HepG2 (cell line): ENCODE data around the gene XAF1. TPM values are rescaled to one million over a fixed set of nuclear protein-coding genes. Genes with fewer than 3 reads are reported as not detected.

Experiments
- E2F1 ChIP-seq: sonication (generic); formaldehyde crosslinking; IDR thresholded peaks from 2 replicates; pipeline ENCODE4 v1.5.0; 2020; ENCODE audit warnings: missing genetic modification reagents
- FOXO1 ChIP-seq: sonication (generic); formaldehyde crosslinking; IDR thresholded peaks from 2 replicates; pipeline ENCODE4 v1.4.0; 2020; ENCODE audit warnings: missing genetic modification reagents
- HMG20A ChIP-seq: IDR thresholded peaks from 2 replicates; pipeline ENCODE4 v1.6.1; 2016; ENCODE audit warnings: borderline replicate concordance
- JUNB ChIP-seq: sonication (generic); formaldehyde crosslinking; IDR thresholded peaks from 2 replicates; pipeline ENCODE4 v1.8.0; 2022; ENCODE audit warnings: missing genetic modification reagents, mild to moderate bottlenecking, borderline replicate concordance
- NFE2L1 ChIP-seq: sonication (generic); formaldehyde crosslinking; IDR thresholded peaks from 2 replicates; pipeline ENCODE4 v1.4.0; 2020; ENCODE audit warnings: missing genetic modification reagents, mild to moderate bottlenecking, borderline replicate concordance
- RBAK ChIP-seq: sonication (generic); formaldehyde crosslinking; IDR thresholded peaks from 2 replicates; pipeline ENCODE4 v1.5.1; 2020; ENCODE audit warnings: mild to moderate bottlenecking, missing genetic modification reagents
- RFX3 ChIP-seq: IDR thresholded peaks from 2 replicates; pipeline ENCODE4 v1.6.1; 2016; ENCODE audit warnings: missing biosample characterization, missing genetic modification reagents
- SMC3 ChIP-seq: IDR thresholded peaks from 2 replicates; pipeline ENCODE4 v1.6.1; 2011; ENCODE audit warnings: low read length, improper control_type of control experiment
- ZBTB21 ChIP-seq: sonication (generic); formaldehyde crosslinking; IDR thresholded peaks from 2 replicates; pipeline ENCODE4 v1.4.0; 2020; ENCODE audit warnings: missing genetic modification reagents
- ZNF263 ChIP-seq: sonication (generic); formaldehyde crosslinking; IDR thresholded peaks from 2 replicates; pipeline ENCODE4 v1.4.0; 2020; ENCODE audit warnings: missing genetic modification reagents
- ZNF296 ChIP-seq: sonication (generic); formaldehyde crosslinking; conservative IDR thresholded peaks from 2 replicates; pipeline ENCODE4 v1.5.0; 2020; ENCODE audit warnings: mild to moderate bottlenecking, missing genetic modification reagents
- ZNF317 ChIP-seq: sonication (generic); formaldehyde crosslinking; IDR thresholded peaks from 2 replicates; pipeline ENCODE4 v1.5.0; 2020; ENCODE audit warnings: mild to moderate bottlenecking, missing genetic modification reagents
- ZNF468 ChIP-seq: sonication (generic); formaldehyde crosslinking; IDR thresholded peaks from 2 replicates; pipeline ENCODE4 v1.8.0; 2022; ENCODE audit warnings: mild to moderate bottlenecking, moderate library complexity, missing genetic modification reagents
- ZNF589 ChIP-seq: sonication (generic); formaldehyde crosslinking; conservative IDR thresholded peaks from 2 replicates; pipeline ENCODE4 v1.8.0; 2022; ENCODE audit warnings: mild to moderate bottlenecking, moderate library complexity, missing genetic modification reagents
- ZNF597 ChIP-seq: sonication (generic); formaldehyde crosslinking; IDR thresholded peaks from 2 replicates; pipeline ENCODE4 v1.5.0; 2020; ENCODE audit warnings: missing genetic modification reagents
- ZNF619 ChIP-seq: sonication (generic); formaldehyde crosslinking; IDR thresholded peaks from 2 replicates; pipeline ENCODE4 v1.4.0; 2020; ENCODE audit warnings: mild to moderate bottlenecking, missing genetic modification reagents
- ZNF646 ChIP-seq: sonication (generic); formaldehyde crosslinking; IDR thresholded peaks from 2 replicates; pipeline ENCODE4 v1.9.0; 2021; ENCODE audit warnings: mild to moderate bottlenecking, missing genetic modification reagents
- ZNF691 ChIP-seq: sonication (generic); formaldehyde crosslinking; IDR thresholded peaks from 2 replicates; pipeline ENCODE4 v1.4.0; 2020; ENCODE audit warnings: missing genetic modification reagents, low read depth, mild to moderate bottlenecking, borderline replicate concordance
- ZNF777 ChIP-seq: sonication (generic); formaldehyde crosslinking; IDR thresholded peaks from 2 replicates; pipeline ENCODE4 v1.4.0; 2020; ENCODE audit warnings: missing genetic modification reagents
- polyA plus RNA-seq, 8 experiments: library from polyadenylated mRNA; depleted of rRNA in 3 of 8; stranded (reverse) in 7 of 8; unstranded in 1 of 8; fragments of >200 nt; fragmentation: Illumina TruSeq in 4 of 8; extraction: Trizol in 4 of 8; gene quantifications; 2 replicates each; pipeline versions ENCODE4 v1.2.1 to v1.2.3, GENCODE V29; 2011 to 2016; ENCODE audit warnings: low read depth in 4 of 8, missing spikeins in 1 of 8, mixed read lengths in 1 of 8; ENCODE audit not compliant: insufficient read depth in 1 of 8
- total RNA-seq, 5 experiments: library from RNA; depleted of rRNA; stranded (reverse); fragments of >200 nt; fragmentation: Illumina TruSeq; extraction: Trizol; gene quantifications; 2 replicates each; pipeline ENCODE4 v1.2.3, GENCODE V29; 2016; ENCODE audit warnings: low read depth in 1 of 5
- TF ChIP-seq, protein P1 (sequence below): sonication (generic); formaldehyde crosslinking; IDR thresholded peaks from 2 replicates; pipeline ENCODE4 v1.9.0; 2021; ENCODE audit warnings: missing genetic modification reagents, mild to moderate bottlenecking, borderline replicate concordance

The XAF1 gene
- total and polyA plus RNA-seq, 2 of the 13 experiments (the other 11 are each of a cell fraction or from before 2014, with no cell fraction given) = 1.2 to 2.4 TPM

DNA sequence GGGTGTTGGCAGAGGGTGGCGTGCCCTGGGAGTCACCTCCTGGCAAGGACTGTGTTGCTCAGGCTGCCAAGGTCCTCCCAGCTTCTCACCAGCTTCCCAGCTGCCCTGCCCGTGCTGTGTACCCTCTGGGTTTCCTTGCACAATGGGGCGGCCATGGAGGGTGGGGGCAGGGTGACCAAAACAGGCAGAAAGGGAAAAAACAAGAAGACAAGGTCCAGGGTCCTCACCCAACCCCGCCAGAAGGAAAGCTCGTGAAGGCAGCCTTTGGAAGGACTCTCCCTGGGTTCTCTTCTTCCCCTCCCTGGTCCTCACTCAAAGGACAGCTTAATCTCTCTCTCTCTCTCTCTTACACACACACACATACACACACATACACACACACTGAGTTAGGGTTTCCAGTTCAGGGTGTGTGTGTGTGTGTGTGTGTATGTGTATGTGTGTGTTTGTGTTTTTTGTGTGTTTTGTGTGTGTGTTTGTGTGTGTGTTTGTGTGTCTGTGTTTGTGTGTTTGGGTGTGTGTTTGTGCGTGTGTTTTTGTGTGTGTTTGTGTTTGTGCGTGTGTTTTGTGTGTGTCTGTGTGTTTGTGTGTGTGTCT, 44.7 kb upstream of the XAF1 start (continued):
- TF ChIP-seq ZNF597 (CRISPR knock-in tag) (no peak), ZNF263 (no peak), NFE2L1 (CRISPR knock-in tag) (no peak), ZNF468 (no peak), ZNF619 (no peak), ZNF646 (CRISPR knock-in tag) (peak; percentile 100), ZNF777 (no peak), HMG20A (0 out of 2 replicates have a peak, but pooled peaks have one; percentile 34), ZBTB21 (CRISPR knock-in tag) (no peak), ZNF691 (CRISPR knock-in tag) (no peak), ZNF296 (CRISPR knock-in tag) (peak; percentile 64; the same call in 1 of the 2 replicates), SMC3 (no peak), RFX3 (no peak), ZNF589 (CRISPR knock-in tag) (0 out of 2 replicates have a peak, but pooled peaks have one; percentile 68), RBAK (CRISPR knock-in tag) (no peak), E2F1 (CRISPR knock-in tag) (no peak), ZNF317 (no peak), FOXO1 (CRISPR knock-in tag) (peak; percentile 73; the same call in 1 of the 2 replicates), JUNB (CRISPR knock-in tag) (peak; percentile 73)
- TF ChIP-seq, protein P1, sequence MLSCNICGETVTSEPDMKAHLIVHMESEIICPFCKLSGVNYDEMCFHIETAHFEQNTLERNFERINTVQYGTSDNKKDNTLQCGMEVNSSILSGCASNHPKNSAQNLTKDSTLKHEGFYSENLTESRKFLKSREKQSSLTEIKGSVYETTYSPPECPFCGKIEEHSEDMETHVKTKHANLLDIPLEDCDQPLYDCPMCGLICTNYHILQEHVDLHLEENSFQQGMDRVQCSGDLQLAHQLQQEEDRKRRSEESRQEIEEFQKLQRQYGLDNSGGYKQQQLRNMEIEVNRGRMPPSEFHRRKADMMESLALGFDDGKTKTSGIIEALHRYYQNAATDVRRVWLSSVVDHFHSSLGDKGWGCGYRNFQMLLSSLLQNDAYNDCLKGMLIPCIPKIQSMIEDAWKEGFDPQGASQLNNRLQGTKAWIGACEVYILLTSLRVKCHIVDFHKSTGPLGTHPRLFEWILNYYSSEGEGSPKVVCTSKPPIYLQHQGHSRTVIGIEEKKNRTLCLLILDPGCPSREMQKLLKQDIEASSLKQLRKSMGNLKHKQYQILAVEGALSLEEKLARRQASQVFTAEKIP = no peak
